HT1080 (cell line): ENCODE measurements around the gene RABGEF1. TPM values are rescaled to one million over a fixed set of nuclear protein-coding genes. Genes with fewer than 3 reads are reported as not detected.
"Not testable (repeated sequence)": the region's sequence is repeated elsewhere in the genome, so short reads cannot be mapped to it uniquely, and the experiment has no call there.

ENCODE experiments used
- DNase-seq: peaks from one replicate; pipeline ENCODE4 v3.0.0-alpha.2; 2015; ENCODE audit warnings: low read depth
- total RNA-seq: library from RNA; depleted of rRNA; stranded (reverse); fragments of >200 nt; shearing (Covaris generic); gene quantifications from 2 replicates; pipeline ENCODE4 v1.2.3, GENCODE V29; 2014

The RABGEF1 gene
- total RNA-seq, 1 experiment from 2014 or later: 34.3 TPM

DNA sequence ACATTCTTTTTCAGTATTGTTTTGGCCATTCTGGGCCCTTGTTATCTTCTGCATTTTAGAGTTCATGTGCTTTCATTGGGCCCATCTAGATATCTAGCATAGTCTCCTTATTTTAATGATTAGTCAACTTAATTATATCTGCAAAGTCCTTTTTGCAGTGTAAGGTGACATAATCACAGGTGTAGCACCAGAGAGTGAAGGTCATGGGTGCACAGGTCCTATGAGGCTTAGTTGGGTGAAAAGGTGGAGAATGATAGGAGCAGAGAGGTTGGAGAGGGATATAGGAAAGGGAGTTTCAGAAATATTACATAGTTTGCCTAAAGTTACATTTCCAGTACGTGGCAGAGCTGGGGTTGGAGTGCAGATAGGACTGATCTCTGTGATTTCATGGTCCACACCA lies 24.4 kb downstream of the RABGEF1 start:
- DNase-seq: not testable (repeated sequence)

DNA sequence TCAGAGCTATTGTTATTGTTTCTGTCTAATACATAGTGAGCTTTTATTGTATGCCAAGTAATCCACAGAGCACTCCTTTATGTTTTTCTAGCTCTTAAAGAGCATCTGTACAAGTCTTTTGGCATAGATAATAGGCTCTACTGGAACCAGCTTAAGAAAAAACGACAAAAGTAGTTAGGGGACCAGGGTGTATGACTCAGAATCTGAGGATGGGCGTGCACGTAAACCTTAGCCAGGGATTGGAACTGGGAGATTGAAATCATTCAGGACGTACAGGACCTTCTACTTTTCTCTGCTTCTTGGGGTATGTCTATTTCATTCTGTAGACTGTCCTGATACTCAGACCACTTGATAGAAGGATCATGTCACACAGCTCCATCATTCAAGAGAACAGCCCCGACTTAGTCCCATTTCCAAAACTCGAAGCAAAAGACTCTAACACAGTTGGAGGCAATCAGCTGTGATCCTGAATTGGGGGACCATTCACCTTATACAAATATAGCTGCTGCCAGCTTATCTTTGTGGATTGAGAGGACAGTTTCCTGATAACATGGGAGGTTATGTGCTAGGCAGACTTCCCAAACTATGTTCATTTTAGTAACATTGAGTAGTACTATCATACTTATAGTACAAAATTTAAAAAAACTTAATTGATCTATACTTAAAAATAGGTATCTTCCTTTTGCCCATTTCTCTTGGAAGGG lies 24.9 kb downstream of the RABGEF1 start:
- not testable (repeated sequence) for DNase-seq

DNA sequence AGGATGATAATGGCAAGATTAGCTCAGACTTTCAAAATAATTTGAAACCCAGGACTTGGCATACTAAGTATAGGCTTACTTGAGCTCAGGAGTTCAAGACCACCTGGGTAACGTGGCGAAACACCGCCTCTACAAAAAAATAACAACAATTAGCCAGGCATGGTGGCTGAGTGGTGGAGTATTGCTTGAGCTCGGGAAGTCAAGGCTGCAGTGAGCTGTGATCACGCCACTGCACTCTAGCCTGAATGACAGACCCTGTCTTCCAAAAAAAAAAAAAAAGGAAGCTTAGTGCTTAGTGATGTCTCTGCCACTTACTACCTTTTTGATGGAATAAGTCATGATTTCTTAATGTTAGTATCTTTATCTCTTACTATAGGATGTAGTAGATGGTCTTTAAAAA lies 25.5 kb downstream of the RABGEF1 start:
- DNase-seq: no peak

DNA sequence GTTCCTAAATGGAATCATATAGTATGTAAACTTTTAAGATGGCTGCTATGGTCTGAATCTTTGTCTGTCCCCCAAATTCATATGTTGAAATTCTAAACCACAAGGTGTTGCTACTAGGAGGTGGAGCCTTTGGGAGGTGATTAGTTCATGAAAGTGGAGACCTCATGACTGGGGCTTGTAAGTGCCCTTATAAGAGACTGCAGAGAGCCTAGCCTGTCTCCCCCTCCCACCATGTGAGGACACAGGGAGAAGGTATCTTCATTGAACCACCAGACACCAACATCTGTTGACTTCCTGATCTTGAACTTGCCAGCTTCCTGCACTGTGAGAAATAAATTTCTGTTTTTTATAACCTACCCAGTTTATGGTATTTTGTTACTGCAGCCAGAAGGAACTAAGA lies 27.0 kb downstream of the RABGEF1 start:
- DNase-seq: not testable (repeated sequence)

DNA sequence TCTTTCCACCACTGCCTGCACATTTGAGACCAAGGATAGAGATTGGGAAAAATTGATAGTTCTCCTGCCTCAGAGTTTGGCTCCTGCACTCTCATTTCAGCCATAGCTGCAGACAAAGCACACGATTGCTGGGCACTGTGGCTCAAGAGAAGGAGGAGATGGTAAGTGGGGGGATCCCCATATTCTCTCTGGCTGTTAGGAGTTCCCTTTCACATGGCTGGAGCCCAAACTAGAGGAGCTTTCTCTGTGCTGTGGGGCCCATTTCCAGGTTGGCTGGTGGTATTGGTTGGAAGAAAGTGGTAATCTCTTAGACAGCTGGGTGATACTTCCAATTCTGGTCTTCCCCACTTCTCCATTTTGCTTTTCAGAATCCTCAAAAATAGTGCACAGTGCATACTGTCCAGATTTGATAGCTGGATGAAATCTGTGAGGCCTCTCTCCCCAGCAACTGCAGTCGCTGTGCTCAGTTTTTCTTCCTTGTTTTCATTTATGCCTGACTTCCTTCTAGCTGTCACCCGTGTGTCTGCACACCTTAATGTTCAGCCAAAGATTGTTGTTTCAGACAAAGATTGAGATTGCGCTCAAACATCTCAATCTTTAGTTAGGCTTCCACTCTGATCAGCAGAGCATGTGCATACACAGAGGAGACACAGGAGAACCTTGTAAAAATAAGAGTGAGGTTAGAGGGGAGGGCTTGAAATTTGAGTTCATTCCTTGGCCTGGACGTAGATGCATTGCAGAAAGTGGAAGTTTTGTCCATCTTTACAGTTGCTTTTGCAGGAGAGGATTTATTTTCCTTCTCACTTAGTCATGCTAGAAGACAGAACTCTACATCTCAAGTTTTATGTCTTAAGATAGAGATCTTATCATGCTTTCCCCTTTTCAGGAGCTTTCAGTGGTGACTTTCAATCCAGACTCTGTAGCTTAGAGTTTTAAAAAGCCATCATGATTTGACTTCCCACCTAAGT lies 28.6 kb downstream of the RABGEF1 start:
- no peak for DNase-seq

DNA sequence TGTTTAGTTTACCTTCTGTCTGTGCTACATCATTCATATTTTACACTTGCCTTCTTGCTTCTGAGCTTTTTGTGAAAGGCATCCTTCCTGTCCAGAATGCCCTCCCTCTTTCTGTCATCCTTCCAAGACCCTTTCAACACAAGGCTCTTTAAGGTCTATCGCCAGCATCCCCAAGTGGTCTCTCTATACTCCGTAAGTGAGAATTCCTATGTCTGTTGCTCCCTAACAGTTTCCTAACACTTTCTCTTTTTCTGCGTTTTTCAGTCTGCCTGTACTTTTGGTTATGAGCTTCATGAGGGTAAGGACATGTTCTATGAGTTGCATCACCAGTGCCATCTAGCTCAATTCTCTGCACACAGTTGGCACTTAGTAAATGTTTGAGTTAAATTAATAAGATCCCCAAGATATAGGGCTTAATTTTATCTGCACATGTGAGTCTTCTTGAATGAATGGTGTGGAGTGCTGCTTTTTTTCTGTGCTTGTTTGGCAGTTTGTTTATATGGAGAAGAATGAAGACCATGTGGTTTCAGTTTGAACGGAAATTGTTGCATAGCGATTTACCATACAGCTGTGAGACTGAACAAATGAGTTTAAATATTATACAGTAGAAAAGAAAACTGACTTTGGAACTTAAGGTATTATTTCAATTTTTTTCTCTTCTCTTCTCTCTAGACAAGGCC lies 29.4 kb downstream of the RABGEF1 start:
- DNase-seq: no peak

DNA sequence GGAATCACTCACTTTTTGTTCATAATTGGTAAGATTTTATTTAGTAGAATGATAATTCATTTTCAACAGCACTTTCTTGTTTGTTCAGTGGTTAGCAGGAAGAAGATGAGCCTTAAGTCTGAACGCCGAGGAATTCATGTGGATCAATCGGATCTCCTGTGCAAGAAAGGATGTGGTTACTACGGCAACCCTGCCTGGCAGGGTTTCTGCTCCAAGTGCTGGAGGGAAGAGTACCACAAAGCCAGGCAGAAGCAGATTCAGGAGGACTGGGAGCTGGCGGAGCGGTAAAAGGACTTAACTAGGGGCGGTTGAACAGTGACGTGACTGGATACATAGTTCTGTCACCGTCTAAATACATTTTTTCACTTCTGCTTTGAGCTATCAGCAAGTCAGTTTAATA lies 31.3 kb downstream of the RABGEF1 start:
- DNase-seq: no peak

DNA sequence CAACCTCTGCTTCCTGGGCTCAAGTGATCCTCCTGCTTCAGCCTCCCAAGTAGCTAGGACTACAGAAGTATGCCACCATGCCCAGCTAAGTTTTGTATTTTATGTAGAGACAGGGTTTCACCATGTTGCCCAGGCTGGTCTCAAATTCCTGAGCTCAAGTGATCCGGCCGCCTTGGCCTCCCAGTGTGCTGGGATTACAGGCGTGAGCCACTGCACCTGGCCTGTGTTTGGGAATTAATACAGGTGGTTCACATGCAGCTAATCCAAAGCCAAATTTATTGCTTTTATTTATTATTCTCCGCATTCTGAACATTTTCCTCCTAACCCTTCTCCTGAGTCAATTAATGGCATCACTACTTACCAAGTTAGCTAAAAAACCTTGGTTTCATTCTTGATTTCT lies 33.2 kb downstream of the RABGEF1 start:
- not testable (repeated sequence) for DNase-seq

DNA sequence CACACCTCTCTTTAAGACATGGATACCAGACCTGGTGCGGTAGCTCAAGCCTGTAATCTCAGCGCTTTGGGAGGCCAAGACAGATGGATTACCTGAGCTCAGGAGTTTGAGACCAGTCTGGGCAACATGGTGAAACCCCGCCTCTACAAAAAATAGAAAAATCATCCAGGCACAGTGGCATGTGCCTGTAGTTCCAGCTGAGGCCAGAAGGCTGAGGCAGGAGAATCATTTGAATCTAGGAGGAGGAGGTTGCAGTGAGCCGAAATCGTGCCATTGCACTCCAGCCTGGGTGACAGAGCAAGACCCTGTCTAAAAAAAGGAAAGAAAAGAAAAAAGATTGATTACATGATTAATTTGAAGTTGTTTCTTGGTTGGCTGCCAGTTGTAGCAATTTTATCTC lies 35.9 kb downstream of the RABGEF1 start:
- not testable (repeated sequence) for DNase-seq

DNA sequence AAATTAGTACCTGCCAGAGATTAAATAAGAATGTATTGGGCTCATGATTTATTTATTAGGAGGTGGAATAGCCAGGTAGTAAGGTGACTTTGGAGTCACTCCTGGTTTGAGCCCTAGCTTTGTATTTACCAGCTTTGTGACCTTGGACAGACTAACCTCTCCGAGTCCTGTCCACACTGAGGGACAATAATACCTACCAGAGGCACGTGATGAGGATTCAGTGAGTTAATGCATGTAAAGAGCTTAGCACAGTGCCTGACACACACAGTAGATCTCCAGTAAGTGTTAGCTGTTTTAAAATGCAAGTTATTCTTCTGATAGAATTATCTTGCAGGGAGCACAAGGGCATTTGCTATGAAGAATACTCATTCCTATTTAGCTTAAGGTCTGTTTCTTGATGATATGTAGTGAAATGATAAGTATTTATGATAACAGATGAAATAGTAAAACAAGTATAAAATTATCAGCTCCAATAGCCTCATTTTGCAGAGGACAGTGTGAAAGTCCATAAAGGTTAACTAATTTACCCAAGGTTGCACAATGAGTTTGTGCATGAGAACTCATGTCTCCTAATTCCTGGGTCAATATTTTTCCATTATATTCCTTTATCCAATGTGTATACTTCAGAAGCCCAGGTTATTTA lies 36.4 kb downstream of the RABGEF1 start:
- DNase-seq: no peak

DNA sequence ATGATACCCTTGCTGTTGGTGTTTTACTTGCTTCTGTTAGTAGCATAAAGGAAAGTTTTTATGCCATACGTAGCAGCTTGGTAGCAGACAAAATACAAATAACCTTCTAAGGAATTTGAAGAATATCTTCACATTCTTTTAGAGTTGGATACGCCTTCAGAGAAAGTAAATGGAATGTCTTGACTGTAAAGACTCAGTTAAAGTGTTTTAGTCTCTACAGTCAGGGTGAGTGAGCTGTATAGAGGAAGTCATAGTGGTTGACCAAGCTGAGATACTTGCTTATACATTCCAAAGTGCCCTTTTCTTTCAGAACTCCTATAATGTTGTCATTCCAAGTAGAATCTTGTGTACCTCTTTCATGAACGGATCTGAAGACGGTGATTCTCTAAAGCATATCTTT lies 37.7 kb downstream of the RABGEF1 start:
- no peak for DNase-seq

DNA sequence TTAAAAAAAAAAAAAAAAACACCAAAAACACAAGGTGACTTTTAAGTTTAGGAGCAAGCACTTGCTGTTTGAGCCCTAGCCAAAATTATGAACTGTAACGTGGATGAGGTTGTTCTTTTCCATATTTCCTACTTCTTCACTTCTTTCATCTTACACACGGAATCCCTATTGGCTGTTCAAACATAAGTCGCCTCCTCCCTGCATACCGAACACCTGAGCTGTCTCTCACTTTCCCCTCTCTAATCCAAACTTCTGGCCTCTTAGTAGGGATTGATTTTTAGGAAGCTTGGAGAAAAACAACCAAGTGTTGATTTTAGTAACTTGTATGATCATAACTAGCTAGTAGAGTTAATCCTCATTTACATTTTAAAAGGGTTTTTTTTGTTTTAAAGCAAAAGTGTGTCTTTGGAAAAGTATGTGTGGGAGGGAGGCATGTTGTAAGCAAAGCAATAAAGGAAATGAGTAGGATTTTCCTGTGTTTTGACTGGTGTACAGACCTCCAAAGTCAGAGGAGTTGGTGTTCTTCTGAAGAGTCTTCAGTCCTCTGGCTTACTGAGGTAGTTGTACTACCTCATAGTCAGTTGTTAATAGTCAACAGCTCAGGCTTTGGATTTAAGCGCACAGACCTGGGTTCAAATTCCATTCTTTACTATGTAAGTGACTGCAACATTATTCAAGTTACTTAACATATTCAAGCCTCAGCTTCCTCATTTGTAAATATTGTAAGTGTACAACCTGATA lies 39.3 kb downstream of the RABGEF1 start:
- peak; percentile 58 for DNase-seq

DNA sequence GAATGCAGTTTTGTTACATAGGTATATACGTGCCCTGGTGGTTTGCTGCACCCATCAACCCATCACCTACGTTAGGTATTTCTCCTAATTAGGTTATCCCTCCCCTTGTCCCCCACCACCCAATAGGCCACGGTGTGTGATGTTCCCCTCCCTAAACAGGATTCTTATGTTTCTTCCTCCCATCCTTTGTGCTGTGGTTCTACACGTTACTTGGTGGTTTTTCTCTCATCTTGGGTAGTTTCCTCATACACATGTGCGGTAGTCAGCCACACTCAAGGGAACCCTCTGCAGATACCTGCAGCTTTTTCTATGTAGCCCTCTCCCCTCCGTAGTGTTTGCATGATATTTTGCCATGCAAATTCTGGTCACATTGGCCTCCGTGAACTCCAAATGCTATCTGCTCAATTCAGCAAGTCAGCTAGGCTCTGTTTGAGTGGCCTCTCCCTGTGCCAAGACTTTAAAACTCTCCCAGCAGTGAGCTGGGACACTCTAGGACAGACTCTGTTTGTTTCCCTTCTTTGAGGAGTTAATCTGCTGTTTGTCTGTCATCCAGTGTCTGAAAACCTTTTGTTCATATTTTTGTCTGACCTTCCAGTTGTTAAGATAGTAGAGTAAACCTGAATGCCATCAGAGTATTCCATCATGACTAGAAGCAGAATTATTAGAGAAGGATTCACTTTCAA lies 41.0 kb downstream of the RABGEF1 start:
- no peak for DNase-seq

DNA sequence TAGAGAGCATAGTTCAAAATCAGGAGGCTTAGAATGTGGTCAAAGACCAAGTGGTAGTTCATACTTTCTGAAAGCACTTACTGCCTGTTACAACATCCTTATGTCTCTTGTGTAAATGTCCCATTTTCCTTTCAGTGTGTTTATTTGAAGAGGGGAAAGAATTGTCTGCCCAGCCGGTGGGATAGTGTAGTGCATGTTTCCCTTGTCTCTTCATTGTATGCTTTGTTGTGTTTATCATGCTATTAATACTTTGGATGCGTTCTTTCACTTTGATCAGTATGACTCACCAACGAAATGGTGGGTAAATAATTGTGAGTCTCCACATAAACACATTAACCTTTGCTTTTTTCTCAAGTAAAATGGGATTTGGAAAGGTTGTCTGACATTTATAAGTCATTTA lies 42.3 kb downstream of the RABGEF1 start:
- not testable (repeated sequence) for DNase-seq

DNA sequence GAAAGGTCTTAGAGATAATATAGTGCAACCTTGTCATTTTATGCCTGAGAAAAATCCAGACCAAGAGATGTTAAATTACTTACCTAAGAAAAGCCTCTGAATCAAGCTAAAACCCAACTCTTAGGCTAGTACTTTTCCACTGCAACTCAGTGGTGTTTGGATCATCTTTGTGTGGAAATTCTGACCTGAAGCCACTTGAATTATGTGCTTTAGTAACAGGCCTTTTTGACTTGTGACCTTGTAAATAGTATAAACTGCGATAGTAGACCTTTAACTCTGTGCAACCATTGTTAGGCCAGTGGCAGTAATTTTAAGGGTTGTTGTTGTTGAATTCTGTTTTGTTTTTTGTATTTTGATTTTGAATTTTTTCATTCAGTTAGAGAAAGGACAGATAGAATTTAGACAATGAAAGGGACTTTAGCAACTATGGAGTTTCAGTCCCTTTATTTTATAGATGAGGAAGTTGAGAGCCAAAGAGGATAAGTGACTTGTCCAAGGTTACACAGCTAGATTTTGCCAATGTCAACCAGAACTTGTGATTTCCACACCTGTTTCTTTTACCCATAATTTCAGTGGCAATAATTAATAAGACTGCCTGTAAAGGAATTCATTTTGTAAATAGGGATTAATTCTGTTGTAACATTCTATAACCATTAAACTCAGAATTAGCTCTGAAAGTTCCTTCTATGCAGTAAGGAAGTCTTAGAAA lies 43.5 kb downstream of the RABGEF1 start:
- DNase-seq: not testable (repeated sequence)

DNA sequence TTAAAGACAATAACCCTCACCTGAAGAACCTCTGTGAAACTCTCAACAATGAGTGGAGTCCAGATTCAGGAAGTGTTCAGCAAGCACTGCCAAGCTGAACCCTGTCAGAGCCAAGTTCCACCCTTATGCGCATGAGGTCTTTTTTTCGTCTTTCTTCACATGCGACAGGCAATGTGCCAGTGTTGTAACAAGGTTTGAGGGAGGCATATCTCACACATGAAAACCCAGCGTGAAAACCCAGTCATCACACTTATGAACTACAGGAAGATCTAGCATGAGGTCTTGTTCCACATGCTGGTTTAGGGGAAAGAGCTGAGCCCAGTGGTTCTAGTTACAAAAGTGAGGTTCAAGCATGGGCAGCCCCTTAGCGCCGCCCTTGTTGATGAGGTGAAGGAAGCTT lies 49.7 kb downstream of the RABGEF1 start:
- no peak for DNase-seq

DNA sequence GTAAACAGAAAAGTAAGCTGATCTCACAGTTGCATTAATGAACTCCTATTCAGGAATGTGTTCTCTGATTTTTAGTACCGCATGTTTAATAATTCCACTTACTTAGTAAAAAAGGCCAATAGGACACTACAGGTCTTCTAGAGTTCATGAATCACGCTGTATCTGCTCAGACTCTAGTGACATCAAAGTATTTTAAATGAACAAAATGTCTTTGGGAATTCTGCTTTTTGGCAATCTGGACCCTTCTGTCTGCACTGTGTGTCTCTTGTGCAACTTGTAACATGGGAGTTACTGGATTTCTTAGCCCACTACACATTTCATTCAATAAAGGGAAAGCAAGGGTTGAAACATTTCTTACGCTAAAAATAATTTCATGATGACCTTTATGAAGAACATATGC lies 50.2 kb downstream of the RABGEF1 start:
- no peak for DNase-seq

DNA sequence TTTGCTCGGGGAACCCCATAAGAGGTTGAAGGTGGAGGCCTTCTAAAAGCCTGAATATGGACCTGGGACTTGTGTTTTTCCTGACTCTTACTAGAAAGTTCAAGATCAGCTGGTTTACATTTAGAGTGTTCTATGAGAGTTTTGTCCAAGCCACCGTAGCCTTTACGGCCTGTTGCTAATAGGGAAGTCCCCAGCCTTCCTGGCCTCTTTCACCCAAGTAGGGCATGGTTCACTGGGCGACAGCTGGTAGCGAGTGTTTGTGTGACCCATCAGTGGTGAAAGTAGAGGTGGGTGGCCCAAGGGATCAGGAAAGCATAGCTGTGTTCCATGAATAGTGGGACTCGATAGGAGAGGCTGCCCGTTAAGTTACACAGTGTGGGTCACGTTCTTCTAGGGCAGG lies 60.1 kb downstream of the RABGEF1 start:
- no peak for DNase-seq

DNA sequence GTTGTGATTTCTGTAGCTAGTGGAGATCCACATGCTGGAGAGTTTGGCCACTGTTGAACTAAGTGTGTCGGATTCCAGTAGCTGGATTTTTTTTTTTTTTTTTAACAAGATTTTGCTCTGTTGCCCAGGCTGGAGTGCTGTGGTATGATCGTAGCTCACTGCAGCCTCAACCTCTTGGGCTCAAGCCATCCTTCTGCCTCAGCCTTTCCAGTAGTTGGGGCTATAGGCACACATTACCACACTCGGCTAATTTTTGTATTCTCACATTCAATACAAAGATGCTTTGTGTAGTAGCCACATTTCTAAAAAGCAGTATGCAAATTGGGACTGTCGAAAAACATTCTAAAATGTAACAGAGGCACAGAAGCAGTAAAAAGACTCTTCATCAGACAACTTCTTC lies 63.5 kb downstream of the RABGEF1 start:
- DNase-seq: no peak

DNA sequence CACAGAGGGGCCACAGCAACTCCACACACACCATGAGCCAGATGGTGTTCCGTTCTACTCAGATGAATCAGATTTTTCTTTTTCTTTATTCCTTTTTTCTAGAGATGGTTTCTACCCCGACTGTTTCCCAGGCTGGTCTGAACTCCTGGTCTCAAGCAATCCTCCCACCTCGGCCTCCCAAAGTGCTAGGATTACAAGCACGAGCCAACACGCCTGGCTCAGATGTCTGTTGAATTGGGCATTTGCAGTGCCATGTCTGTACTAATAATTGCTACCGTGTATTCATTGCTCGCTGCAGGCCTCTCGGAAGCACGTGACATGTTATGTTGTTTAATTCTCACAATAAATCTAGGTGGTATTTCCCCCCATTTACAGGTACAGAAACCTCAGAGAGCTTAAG lies 67.2 kb downstream of the RABGEF1 start:
- no peak for DNase-seq
